Anterior cingulate cortex (tissue), 58 donors: Measurements from ENCODE around the gene CHD6.

Experiments
- DNase-seq, 58 donors: peaks; one replicate each; lab custom pipeline; 2025; lab: John Stamatoyannopoulos, UW

CHD6 gene, protein sequence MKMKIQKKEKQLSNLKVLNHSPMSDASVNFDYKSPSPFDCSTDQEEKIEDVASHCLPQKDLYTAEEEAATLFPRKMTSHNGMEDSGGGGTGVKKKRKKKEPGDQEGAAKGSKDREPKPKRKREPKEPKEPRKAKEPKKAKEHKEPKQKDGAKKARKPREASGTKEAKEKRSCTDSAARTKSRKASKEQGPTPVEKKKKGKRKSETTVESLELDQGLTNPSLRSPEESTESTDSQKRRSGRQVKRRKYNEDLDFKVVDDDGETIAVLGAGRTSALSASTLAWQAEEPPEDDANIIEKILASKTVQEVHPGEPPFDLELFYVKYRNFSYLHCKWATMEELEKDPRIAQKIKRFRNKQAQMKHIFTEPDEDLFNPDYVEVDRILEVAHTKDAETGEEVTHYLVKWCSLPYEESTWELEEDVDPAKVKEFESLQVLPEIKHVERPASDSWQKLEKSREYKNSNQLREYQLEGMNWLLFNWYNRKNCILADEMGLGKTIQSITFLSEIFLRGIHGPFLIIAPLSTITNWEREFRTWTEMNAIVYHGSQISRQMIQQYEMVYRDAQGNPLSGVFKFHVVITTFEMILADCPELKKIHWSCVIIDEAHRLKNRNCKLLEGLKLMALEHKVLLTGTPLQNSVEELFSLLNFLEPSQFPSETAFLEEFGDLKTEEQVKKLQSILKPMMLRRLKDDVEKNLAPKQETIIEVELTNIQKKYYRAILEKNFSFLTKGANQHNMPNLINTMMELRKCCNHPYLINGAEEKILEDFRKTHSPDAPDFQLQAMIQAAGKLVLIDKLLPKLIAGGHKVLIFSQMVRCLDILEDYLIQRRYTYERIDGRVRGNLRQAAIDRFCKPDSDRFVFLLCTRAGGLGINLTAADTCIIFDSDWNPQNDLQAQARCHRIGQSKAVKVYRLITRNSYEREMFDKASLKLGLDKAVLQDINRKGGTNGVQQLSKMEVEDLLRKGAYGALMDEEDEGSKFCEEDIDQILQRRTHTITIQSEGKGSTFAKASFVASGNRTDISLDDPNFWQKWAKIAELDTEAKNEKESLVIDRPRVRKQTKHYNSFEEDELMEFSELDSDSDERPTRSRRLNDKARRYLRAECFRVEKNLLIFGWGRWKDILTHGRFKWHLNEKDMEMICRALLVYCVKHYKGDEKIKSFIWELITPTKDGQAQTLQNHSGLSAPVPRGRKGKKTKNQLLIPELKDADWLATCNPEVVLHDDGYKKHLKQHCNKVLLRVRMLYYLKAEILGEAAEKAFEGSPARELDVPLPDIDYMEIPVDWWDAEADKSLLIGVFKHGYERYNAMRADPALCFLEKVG (N-terminal part only)

DNA sequence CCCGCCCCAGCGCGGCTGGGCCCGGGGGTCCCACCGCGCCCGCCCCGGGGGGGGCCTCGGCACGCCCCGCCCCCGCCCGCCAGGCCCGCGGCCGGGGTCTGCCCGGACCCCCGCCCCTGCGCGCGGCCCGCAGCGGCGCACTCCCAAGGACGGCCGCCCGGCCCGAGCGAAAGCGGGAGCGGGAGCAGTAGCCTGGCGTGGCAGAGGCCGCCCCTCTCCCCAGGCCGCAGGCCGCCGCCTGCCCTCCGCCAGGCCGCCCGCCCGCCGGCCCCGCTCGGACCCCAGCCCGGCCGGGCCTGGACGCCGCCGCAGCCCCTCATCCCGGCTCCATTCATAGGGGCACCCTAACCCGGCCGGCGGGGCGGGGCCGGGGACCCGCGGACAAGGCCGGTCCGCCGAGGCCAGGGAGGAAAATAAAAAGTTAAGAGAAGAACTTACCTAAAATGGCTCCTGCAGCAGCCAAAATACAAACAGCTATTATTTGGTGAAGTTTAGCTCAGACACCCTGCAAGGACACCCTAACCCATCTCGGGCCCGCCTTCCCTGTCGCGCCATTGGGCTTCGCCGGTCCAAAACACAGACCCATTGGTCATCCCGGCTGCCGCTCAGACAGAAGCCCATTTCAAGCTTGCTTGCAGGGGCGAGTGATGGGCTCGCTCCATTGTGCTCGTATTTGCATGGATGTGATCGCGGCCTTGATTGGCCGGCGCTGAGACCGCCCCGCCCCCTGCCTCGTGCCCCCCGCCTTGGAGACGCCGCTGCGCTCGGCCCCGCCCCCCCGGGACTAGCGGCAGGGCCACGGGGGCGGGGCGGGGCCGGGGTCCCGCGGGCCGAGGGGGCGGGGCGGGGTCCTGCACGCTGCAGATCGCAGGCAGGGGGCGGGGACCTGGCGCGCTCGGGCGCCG, at the start of gene CHD6:
CHD6 (minus strand) TSS at position 476 of the 905 bp plus-strand sequence. CDS start 67,040 bp downstream, outside the sequence.
- DNase-seq, result peak; percentile 83 to 100 (median 99)

DNA sequence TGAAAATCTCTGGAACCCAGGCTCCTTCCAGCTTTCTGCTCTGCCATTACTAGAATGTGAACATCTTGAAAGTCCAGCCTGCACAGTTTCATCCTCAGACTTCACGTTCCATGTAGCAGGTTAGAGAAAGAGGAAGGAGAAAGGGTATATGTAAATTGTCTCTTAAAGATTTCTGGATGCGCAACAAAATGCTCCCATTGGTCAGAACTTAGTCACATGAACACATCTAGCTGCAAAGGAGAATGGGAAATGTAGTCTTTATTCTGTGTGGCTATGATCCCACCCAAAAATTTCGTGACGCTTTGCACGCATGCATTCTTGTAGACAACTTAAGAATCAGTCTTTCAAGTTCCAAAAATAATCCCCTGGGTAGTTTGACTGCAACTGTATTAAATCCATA, 46.4 kb upstream of the CHD6 start:
- DNase-seq, result no peak

DNA sequence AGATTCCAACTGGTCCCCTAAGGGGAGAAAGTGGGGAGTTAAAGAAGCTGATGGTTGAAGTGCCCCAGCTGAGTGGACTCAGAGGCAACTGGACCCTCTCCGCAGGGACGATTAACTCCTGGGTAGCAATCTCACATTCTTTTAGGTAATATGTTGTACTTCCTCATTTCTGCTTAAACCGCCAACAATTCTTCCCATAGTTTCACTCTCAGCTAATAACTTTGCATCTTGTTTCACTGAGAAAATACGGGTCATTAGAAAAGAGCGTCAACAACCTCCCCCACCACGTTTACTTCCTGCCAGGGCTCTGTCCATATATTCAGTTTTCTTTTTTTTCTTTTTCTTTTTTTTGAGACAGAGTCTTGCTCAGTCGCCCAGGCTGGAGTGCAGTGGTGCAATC, 39.5 kb upstream of the CHD6 start:
- no peak for DNase-seq

DNA sequence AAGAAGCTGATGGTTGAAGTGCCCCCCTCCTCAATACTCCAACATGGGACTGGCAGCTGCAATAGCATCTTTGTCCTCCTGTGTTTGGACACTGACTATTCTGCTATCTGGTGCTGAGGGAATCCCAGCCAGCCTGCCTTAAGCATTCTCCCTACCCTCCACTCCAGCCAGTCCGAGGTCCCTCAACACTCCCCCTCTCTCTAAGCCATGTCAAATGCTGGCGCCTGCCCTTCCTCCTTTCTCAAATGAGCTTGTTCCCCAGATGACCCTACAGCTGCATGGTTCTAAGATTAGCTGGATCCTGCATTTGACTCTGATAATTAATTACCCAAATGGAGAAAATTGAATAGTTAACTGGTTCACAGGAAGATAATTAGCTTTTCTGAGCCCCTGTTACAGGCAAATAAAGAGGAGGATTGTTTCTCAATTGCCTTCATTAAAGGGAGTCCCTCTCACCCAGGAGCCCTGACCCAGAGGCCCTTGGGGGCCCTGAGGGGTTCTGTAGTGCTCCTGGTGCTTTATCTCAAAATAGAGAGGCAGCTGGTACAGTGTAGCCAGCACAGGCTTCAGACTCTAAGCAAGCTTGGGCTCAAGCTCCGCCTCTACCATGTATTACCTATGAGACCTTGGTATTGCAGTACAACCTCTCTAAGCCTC, 37.9 kb upstream of the CHD6 start:
- no peak for DNase-seq

DNA sequence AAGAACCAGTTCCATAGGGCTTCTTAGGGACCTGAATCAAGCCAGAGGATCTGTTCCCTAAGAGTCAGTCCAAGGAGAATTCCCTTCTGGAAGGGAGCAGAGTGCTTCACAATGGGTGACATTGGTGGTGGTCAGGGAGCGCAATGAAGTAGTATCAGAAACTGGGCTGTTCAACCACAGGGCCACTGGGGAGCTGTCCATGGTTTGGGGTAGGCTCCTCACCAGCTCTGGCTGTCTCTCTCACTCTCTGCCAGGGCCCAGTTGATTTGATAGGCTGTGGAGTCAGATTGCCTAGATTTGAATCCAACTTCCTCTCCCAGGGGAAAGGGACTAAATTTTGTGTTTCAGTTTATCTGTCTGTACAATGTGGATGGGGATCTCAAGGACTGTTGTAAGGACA, 36.7 kb upstream of the CHD6 start:
- DNase-seq, result no peak

DNA sequence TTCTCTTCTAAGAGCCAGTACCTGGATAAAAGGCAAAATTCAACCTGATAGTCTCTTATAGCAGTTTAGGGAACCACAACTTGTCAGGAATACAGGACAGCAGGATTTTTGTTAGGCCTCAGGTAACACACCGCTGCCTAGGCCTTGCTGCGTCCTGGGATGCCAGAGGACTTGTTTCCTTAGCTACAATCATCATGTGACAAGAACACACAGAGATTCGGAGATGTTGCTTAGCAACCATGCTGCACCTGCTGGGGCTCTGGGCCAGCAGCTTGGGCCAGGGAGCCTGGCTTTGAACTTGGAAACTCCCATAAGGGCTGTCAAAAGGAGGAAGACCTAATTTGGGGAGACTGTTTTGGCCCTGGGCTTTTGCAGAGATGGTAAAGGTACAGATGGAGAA, 36.1 kb upstream of the CHD6 start:
- peak in 5 of 58 donors; percentile 4 to 30 (median 19) for DNase-seq

DNA sequence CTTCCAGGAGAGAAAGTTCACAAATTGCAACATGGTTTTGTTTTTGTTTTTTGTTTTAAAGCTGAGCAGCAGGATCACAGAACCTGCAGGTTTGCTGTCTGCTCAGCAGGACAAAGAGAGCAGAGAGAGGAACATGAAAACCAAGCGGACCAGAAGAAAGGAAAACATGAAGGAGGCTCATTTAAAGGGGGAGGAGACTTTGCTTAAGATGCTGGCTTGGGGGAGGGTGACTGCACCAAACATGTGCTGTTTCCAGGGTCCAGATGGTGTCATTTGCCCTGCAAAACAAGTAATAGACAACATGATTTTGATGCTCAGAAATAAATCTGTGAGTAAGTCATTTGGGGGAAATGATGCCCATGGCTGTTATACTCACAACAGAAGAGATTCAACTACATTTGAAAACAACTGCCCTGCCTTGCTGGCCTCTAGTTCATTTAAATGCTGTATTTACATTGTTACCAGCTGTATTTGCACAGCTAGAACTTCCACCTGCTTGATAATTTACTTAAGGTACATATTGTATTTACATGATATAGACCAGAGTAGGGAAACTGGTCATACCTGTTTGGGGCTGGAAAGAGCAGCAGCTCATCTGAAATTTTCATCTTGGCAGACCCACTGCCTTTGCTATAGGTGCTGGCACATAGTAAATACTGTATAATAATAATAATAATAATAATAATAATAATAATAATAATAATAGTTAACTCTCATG, 32.2 kb upstream of the CHD6 start:
- DNase-seq, result peak in 1 of 58 donors; percentile 6

DNA sequence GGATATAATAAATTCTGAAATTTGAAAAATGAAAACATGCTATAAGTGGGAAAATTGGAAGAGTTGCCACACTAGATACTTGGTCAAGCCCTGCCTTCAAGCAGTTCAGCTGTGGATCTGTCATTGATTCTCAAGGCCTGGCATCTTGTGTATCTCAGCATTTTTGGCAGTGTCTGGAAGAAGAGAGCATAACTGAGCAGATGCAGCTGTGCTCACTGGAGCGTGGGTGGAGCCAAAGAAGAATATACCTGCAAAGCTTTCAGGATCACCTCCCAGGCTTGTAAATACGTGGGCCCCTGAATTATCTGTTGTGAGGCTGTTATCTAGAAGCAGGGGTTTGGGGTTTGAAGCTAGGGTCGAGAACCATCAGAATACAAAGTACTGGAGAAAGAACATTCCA, 31.3 kb upstream of the CHD6 start:
- DNase-seq, result no peak

DNA sequence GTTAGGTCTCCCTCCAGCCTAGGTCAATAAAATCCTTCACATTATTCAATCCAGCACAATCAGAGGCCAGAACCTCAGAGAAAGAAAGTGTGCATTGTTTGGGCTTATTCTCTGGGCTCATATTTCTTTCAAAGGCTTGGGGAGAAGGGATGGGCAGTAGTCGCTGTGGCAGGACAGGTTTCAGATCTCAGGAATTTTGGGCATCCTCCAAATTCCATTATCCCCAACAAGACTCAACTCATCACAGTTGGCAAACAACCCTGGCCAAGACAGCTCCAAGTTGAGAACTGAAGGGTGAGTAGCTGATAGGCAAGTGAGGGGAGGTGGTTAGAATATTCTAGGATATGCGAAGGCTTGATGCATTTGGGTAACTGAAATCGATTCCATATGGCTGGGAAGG, 27.2 kb upstream of the CHD6 start:
- DNase-seq, result no peak

DNA sequence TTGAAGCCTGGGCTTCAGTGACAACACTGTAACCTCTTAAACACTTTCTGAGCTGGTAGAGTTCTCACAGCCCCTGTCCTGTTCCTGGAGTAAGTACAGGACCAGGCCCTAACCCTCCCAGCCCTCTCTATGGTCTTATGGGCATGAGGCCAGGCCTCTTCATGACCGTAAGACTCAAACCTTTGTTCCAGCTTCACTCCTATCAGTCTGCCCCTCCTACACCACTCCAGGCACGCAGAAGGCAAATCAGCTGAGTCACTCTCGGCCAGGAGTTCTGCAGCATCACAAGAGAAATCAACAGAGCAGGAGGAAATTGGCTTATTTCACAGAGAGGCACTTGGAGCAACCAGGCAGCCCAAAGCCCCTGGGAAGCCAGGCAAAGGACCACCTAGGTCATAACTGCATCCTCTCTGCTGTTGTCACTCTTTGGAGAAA, 25.3 kb upstream of the CHD6 start:
- peak in 23 of 58 donors; percentile 3 to 57 (median 18) for DNase-seq

DNA sequence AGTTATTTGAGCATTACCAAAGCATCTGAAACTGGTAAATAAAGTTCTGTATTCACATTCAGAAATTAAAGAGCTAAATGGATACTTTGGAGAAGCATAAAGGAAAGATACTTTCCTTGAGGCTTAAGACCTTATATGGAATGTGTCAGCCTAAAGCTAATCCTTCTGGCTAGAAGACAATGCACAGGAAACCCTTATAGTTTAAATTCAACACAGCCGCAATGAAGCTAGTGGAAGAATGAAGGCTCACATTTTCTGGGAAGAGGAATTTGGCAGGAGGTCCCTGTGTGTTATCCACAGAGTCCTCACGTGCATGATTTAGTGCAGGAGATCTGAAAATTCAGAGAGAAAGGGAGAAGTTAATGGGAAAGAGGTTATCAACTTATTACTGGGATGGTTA, 21.5 kb upstream of the CHD6 start:
- DNase-seq, result no peak

DNA sequence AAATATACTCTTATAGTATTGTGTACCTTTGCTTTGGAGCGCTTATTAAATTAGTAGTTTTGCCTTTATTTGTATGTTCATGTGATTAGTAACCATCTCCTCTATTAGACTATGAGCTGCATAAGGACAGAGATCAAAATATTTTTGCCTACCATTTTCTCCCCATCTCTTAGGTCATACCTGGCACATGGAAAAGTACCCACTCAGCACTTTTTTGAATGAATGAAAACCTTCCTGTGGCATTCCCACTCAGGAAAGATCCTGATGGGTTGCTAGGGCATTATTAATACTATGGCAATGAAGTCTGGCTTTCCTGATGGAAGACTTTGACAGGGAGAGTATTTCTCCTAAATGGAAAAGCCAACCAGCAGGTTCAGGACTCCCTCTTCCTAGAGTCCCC, 20.3 kb upstream of the CHD6 start:
- DNase-seq, result no peak

DNA sequence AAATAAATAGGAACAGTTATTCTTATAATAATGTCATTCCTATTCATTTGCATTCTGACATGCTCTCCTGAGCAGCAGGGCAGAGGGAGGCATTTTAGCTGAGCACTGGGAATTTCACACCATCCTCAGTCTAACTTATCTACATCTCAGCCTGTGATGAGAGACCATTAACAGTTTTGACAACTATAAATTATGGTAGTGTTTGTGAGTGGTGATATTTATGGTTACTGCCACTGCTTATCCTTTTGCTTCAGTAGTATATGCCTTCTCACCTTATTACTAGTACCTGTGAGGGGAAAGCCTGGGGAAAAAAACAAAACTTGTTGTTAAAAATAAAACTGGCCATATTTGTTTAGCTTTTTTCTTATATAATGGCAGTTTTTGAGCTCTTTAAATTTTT, 17.0 kb upstream of the CHD6 start:
- DNase-seq, result no peak

DNA sequence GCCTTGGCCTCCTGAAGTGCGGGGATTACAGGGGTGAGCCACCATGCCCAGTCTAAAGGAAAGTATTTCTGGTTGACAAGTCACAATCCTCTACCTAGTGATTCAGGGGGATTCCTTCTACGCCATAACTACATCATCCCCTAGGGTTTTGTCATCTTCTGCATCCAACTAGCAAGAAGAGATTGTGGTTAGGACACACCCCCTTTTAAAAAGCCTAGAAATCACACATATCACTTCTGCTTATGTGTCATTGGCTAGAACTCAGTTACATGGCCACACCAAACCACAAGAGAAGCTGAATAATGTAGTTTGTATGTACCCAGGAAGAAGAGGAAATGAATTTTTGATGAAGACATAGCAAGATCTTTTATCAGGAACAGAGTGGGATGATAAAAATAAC, 14.7 kb upstream of the CHD6 start:
- DNase-seq, result no peak

DNA sequence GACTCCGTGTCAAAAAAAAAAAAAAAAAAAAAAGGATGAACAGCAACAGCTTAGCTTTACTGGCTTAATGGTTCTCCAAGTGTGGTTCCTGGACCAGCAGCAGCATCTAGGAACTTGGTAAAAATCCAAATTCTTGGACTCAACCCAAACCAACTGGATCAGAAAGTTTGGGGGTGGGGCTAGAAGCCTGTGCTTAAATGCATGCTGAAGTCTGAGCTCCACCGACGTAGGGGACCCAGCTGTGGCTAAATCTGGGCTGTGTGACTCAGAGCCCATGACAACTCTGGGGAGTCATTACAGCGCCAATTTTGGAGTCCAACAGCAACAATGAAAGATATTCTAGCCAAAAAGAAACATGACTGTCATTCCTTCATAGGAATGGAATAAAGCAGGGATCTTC, 13.6 kb upstream of the CHD6 start:
- peak in 18 of 58 donors; percentile 2 to 57 (median 28) for DNase-seq

DNA sequence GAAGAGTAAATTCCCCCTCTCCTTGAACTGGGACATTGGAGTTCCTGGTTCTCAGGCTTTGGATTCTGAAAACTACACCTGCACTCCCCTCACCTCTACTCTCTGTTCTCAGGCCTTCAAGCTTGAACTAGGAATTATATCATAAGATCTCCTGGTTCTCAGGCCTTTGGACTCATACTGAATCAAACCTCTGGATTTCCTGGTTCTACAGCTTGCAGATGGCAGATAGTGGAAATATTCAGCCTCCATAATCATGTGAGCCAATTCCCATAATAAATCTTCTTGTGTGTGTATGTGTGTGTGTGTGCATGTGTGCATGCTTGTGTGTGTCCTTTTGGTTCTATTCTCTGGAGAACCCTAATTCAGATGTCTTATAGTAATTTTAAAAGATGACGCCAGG, 12.7 kb upstream of the CHD6 start:
- no peak for DNase-seq

DNA sequence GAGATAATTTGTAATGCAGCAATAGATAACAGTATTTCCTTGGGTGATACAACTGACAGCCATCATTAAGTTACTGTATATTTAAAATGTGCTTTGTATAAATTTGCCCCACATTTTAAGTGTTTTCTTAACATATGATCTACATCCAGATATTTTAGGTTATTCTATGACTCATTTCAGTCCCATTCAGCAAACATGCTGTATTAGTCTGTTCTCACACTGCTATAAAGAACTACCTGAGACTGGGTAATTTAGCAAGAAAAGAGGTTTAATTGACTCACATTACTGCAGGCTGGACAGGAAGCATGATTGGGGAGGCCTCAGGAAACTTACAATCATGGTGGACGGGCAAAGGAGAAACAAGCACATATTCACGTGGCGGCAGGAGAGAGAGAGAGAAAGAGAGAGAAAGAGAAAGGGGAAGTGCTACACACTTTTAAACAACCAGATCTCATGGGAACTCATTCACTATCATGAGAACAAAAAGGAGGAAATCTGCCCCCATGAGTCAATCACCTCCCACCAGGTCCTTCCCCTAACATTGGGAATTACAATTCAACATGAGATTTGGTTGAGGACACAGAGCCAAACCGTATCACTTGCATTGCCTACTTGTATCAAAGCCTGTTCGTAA, 9.6 kb upstream of the CHD6 start:
- no peak for DNase-seq

DNA sequence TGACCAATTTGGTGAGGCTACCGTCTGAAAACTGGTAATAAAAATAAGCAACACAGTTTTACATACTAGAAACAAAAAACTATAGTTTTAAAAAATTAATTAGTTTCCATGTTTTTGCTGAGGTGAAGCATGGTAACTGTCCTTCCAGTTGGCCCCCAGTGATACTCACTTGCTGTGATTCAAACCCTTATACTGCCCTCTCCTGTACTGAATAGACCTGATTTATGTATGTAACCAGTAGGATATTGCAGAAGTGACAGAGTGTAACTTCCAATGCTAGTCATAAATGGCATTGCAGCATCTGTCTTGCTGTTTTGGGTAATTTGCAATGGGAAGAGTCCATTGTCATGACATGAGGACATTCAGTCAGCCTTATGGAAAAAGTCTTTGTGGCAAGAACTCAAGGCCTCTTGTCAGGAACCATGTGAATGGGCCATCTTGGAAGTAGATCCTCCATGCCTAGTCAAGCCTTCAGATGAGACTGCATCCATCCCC, 8.9 kb upstream of the CHD6 start:
- DNase-seq, result no peak
